HEK293T (cell line): ENCODE data around the gene SCAF4.

Experiments
- ARNT ChIP-seq: fragments of 450-650 bp; IDR thresholded peaks from 2 replicates; pipeline ENCODE4 v1.6.1; 2017; ENCODE audit warnings: mild to moderate bottlenecking
- BHLHE40 ChIP-seq: fragments of 450-650 bp; IDR thresholded peaks from 2 replicates; pipeline ENCODE4 v1.6.1; 2016; ENCODE audit warnings: mild to moderate bottlenecking, moderate library complexity, borderline replicate concordance
- CTBP1 ChIP-seq: fragments of 450-650 bp; IDR thresholded peaks from 2 replicates; pipeline ENCODE4 v1.6.1; 2016; ENCODE audit warnings: borderline replicate concordance
- ELF4 ChIP-seq: fragments of 450-650 bp; IDR thresholded peaks from 2 replicates; pipeline ENCODE4 v1.6.1; 2017; ENCODE audit warnings: antibody characterized with exemption
- FOXA1 ChIP-seq: fragments of 450-650 bp; IDR thresholded peaks from 2 replicates; pipeline ENCODE4 v1.6.1; 2016; ENCODE audit warnings: mild to moderate bottlenecking
- FOXM1 ChIP-seq: fragments of 450-650 bp; IDR thresholded peaks from 2 replicates; pipeline ENCODE4 v1.6.1; 2017; ENCODE audit warnings: mild to moderate bottlenecking, borderline replicate concordance
- HDGF ChIP-seq: fragments of 450-650 bp; IDR thresholded peaks from 2 replicates; pipeline ENCODE4 v1.6.1; 2017; ENCODE audit warnings: antibody characterized with exemption, borderline replicate concordance
- L3MBTL2 ChIP-seq: fragments of 450-650 bp; conservative IDR thresholded peaks from 2 replicates; pipeline ENCODE4 v1.6.1; 2016; ENCODE audit warnings: mild to moderate bottlenecking
- LEF1 ChIP-seq: fragments of 450-650 bp; IDR thresholded peaks from 2 replicates; pipeline ENCODE4 v1.6.1; 2017; ENCODE audit warnings: mild to moderate bottlenecking, borderline replicate concordance
- PKNOX1 ChIP-seq: fragments of 450-650 bp; IDR thresholded peaks from 2 replicates; pipeline ENCODE4 v1.6.1; 2016
- SP1 ChIP-seq: fragments of 450-650 bp; IDR thresholded peaks from 2 replicates; pipeline ENCODE4 v1.6.1; 2017
- SUZ12 ChIP-seq: fragments of 450-650 bp; IDR thresholded peaks from 2 replicates; pipeline ENCODE4 v1.6.1; 2016; ENCODE audit warnings: mild to moderate bottlenecking

- TF ChIP-seq FOXM1 = no peak
- TF ChIP-seq SP1 = no peak
- TF ChIP-seq ELF4 = no peak
- TF ChIP-seq L3MBTL2 = no peak
- no peak for TF ChIP-seq BHLHE40
- TF ChIP-seq ARNT = no peak
- TF ChIP-seq CTBP1 = no peak
- TF ChIP-seq LEF1 = no peak
- no peak for TF ChIP-seq SUZ12
- no peak for TF ChIP-seq PKNOX1
- no peak for TF ChIP-seq HDGF
- TF ChIP-seq FOXA1 = no peak
These were observed 18.8 kb downstream of the SCAF4 start for GRCh38 chr21:31713115-31713514.
